Kidney epithelial cell (primary cell): Measurements from ENCODE around the gene TWF2. TPM values are rescaled to one million over a fixed set of nuclear protein-coding genes. Genes with fewer than 3 reads are reported as not detected.

ENCODE experiments used
- DNase-seq: peaks from one replicate; pipeline ENCODE4 v3.0.0-alpha.2; 2010; ENCODE audit warnings: low read depth
- H3K27me3 ChIP-seq: 2 replicates; pipeline ENCODE4 v1.6.0; 2011; ENCODE audit warnings: low read length; ENCODE audit not compliant: control insufficient read depth, insufficient read depth
- H3K36me3 ChIP-seq: 2 replicates; pipeline ENCODE4 v1.5.1; 2011; ENCODE audit warnings: low read length; ENCODE audit not compliant: control insufficient read depth, insufficient read depth
- H3K4me3 ChIP-seq: 2 replicates; pipeline ENCODE4 v1.5.1; 2011; ENCODE audit warnings: low read depth, mild to moderate bottlenecking, control low read depth, low read length
- CTCF ChIP-seq: IDR thresholded peaks from 2 replicates; pipeline ENCODE4 v1.5.1; 2011; ENCODE audit warnings: mild to moderate bottlenecking, moderate library complexity, low read length, control low read depth, inconsistent platforms; ENCODE audit not compliant: insufficient read depth, poor library complexity, severe bottlenecking
- total RNA-seq: library from RNA; depleted of rRNA; stranded (reverse); fragments of >200 nt; gene quantifications from 2 replicates; pipeline ENCODE4 v1.2.3, GENCODE V29; 2015

TWF2 gene
- total RNA-seq, 1 donor from 2014 or later = 159 TPM

GRCh38 chr3:52237657-52238172, 1.2 kb downstream of the TWF2 start:
- Histone ChIP-seq H3K27me3 (no peaks in the 10 kb centered on the region), H3K36me3 (peaks cover 1% of the 10 kb centered on the region), H3K4me3 (peak overlapping the region; percentile 98)
- peak; percentile 61 for DNase-seq
- TF ChIP-seq CTCF = peak; percentile 7

- no peak for TF ChIP-seq CTCF
- Histone ChIP-seq H3K4me3 (no peak overlapping the region), H3K27me3 (no peaks in the 10 kb centered on the region), H3K36me3 (peaks cover 1% of the 10 kb centered on the region)
- no peak for DNase-seq
Observed at GRCh38 chr3:52237006-52237656, 1.8 kb downstream of the TWF2 start.

GRCh38 chr3:52236424-52236886, 2.5 kb downstream of the TWF2 start:
- H3K36me3 ChIP-seq = peaks cover 1% of the 10 kb centered on the region
- no peaks in the 10 kb centered on the region for H3K27me3 ChIP-seq
- no peak for TF ChIP-seq CTCF
- H3K4me3 ChIP-seq = no peak overlapping the region
- DNase-seq = no peak

GRCh38 chr3:52234516-52235447, 4.2 kb downstream of the TWF2 start:
- no peak for DNase-seq
- H3K36me3 ChIP-seq = peaks cover 6% of the 10 kb centered on the region
- TF ChIP-seq CTCF = no peak
- no peak overlapping the region for H3K4me3 ChIP-seq
- no peaks in the 10 kb centered on the region for H3K27me3 ChIP-seq

- no peak for DNase-seq
Observed at GRCh38 chr3:52233968-52234367, 5.0 kb downstream of the TWF2 start.

More at GRCh38 chr3:52233968-52234367, 5.0 kb downstream of the TWF2 start:
- peaks cover 8% of the 10 kb centered on the region for H3K36me3 ChIP-seq
- H3K4me3 ChIP-seq = no peak overlapping the region
- no peak for TF ChIP-seq CTCF
- H3K27me3 ChIP-seq = no peaks in the 10 kb centered on the region
